Peyer's patch (tissue), 4 donors: Measurements from ENCODE around the gene EEFSEC. TPM values are rescaled to one million over a fixed set of nuclear protein-coding genes. Genes with fewer than 3 reads are reported as not detected.

Source experiments
- DNase-seq, 3 donors: peaks; one replicate each; pipeline ENCODE4 v3.0.0-alpha.2; 2017 to 2019
- H3K27ac ChIP-seq, 4 donors: fragments of 200-600 bp; sonication (generic); one replicate each; pipeline ENCODE4 v1.5.1; 2016 to 2019
- H3K27me3 ChIP-seq, 2 donors: fragments of 200-600 bp; sonication (generic); one replicate each; pipeline ENCODE4 v1.5.1; 2019
- H3K36me3 ChIP-seq, 3 donors: fragments of 200-600 bp; sonication (generic); one replicate each; pipeline ENCODE4 v1.5.1; 2016 to 2019
- H3K4me1 ChIP-seq, 4 donors: fragments of 200-600 bp; sonication (generic); one replicate each; pipeline ENCODE4 v1.5.1; 2016 to 2019
- H3K4me3 ChIP-seq, 4 donors: fragments of 200-600 bp; sonication (generic); 1 replicate in 3 of 4; 2 replicates in 1 of 4; pipeline ENCODE4 v1.5.1; 2016 to 2019; ENCODE audit warnings: mild to moderate bottlenecking in 1 of 4
- H3K9me3 ChIP-seq, 4 donors: fragments of 200-600 bp; sonication (generic); one replicate each; pipeline ENCODE4 v1.5.1; 2016 to 2019; ENCODE audit warnings: mild to moderate bottlenecking in 1 of 4
- CTCF ChIP-seq, 6 experiments: fragments of 450-650 bp in 4 of 6; fragments of 200-600 bp in 2 of 6; sonication (generic) in 1 of 6; IDR thresholded peaks; one replicate each; pipeline ENCODE4 v1.5.1; 2017 to 2019; ENCODE audit warnings: antibody characterized with exemption in 6 of 6, mild to moderate bottlenecking in 3 of 6, moderate library complexity in 1 of 6
- POLR2A ChIP-seq, 2 donors: fragments of 450-650 bp; IDR thresholded peaks; one replicate each; pipeline ENCODE4 v1.5.1; 2017; ENCODE audit warnings: antibody characterized with exemption in 2 of 2, mild to moderate bottlenecking in 2 of 2, moderate library complexity in 2 of 2
- total RNA-seq, 4 donors: library from RNA; depleted of rRNA; stranded (reverse); fragments of >200 nt; gene quantifications; one replicate each; pipeline ENCODE4 v1.1.0, GENCODE V29; 2016

EEFSEC gene
- total RNA-seq, 4 donors from 2014 or later, result 11.7 to 50.3 (median 19.6) TPM

DNA sequence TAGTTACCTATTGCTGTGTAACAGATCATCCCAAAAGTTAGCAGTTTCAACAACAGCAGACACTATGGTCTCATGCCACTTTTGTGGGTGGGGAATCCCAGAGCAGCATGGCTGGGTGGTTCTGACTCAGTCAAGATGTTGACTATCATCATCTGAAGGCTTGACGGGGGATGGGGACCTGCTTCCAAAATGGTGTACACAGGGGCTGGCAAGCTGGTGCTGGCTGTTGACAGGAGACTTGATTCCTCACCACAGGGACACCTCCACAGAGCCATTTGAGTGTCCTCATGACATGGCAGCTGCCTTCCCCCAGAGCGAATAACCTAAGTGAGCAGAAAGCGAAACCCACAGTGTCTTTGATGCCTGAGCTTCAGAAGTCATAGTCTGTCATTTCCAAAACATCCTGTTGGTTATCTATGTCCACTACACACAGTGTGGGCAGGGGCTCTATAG is 294.3 kb downstream of the EEFSEC start:
- Histone ChIP-seq H3K4me3 (no peak overlapping the region), H3K27me3 (no peaks in the 10 kb centered on the region), H3K9me3 (no peaks in the 10 kb centered on the region), H3K36me3 (no peaks in the 10 kb centered on the region), H3K4me1 (no peaks in the 10 kb centered on the region), H3K27ac (no peak overlapping the region)
- DNase-seq, result no peak
- no peak for TF ChIP-seq CTCF (IDR thresholded peaks at IDR 0.05)
- TF ChIP-seq POLR2A (IDR thresholded peaks at IDR 0.05), result no peak

- H3K27ac ChIP-seq, result no peak overlapping the region
- H3K9me3 ChIP-seq, result no peaks in the 10 kb centered on the region
- no peaks in the 10 kb centered on the region for H3K27me3 ChIP-seq
- no peak for TF ChIP-seq CTCF (IDR thresholded peaks at IDR 0.05)
- no peak for TF ChIP-seq POLR2A (IDR thresholded peaks at IDR 0.05)
- no peak overlapping the region for H3K4me3 ChIP-seq
- no peaks in the 10 kb centered on the region for H3K4me1 ChIP-seq
- no peak for DNase-seq
- H3K36me3 ChIP-seq, result no peaks in the 10 kb centered on the region
These were observed 295.2 kb downstream of the EEFSEC start for GRCh38 chr3:128448491-128448890.

DNA sequence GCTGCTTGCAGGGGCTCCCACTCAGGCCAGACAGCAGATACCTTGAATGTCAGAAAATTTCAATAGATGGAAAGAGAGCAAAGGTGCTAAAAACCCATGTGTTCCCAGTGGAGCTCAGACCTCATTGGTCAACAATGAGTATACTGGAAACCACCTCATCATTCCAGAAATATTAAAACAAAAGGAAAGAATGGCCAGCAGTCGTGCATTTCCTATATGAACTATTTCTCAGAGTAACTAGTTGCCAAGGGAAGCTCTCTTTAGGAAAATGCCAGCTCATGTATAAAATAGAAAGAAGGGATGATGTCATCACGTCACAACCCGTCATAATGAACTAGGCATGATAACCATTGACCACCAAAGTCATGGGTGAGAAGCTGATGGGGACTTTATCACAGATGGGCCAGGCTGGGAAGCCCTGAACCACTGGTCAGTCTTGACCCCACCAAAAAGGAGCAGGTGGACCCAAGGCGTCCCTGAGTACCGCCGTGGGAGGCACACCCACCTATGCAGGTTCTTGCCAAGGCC is 295.9 kb downstream of the EEFSEC start:
- no peak for DNase-seq
- H3K4me3 ChIP-seq, result no peak overlapping the region
- no peaks in the 10 kb centered on the region for H3K36me3 ChIP-seq
- H3K9me3 ChIP-seq, result no peaks in the 10 kb centered on the region
- TF ChIP-seq POLR2A (IDR thresholded peaks at IDR 0.05), result no peak
- no peak for TF ChIP-seq CTCF (IDR thresholded peaks at IDR 0.05)
- H3K27ac ChIP-seq, result no peak overlapping the region
- no peaks in the 10 kb centered on the region for H3K4me1 ChIP-seq
- H3K27me3 ChIP-seq, result no peaks in the 10 kb centered on the region

DNA sequence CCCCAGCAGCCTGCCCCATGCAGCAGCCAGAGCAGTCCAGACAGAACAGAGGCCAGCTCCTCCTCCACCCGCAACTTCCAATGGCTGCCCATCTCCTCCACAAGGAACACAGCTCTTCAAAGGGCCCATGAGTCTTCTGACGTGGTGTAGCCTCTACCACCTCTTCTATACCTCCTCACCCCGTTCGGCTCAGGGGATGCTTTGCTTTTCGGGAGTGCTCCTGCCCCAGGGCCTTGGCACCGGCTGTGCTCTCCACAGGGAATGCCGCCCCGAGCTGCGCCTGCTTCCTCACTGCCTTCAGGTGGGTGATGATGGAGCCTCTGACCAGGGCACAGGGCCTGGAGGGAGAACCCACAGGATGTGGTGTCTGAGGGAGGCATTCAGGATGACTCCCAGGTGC is 298.8 kb downstream of the EEFSEC start:
- no peaks in the 10 kb centered on the region for H3K36me3 ChIP-seq
- no peaks in the 10 kb centered on the region for H3K4me1 ChIP-seq
- no peak for DNase-seq
- no peak overlapping the region for H3K4me3 ChIP-seq
- H3K27ac ChIP-seq, result no peak overlapping the region
- TF ChIP-seq CTCF (IDR thresholded peaks at IDR 0.05), result no peak
- no peak for TF ChIP-seq POLR2A (IDR thresholded peaks at IDR 0.05)
- no peaks in the 10 kb centered on the region for H3K9me3 ChIP-seq
- H3K27me3 ChIP-seq, result no peaks in the 10 kb centered on the region

DNA sequence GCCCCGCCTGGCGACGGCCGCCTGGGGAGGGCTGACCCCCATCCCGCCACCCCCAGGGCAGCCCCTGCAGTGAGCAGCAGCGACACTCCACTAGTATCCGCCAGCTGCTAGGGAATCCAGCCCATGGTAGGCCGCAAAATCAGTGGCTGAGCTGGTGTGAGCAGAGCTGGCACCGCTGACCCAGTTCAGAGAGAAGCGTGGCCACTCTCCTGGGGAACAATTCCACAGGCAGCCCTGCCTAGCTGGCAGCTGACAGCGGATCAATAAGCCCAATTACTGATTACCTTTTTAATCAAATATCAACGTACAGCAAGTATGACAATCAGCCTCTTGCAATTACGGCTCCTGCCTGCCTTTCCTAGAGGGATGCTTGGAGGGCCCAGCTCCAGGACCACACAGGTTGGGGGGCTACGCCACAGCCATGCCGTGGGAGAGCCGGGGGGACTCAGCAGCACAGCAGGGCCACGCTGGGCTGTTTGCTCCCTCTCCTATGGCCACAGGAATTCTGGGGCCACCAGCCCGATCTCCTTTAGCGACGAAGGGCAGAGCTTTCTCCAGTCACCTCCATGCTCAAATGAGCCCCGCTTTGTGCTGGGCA is 299.5 kb downstream of the EEFSEC start:
- TF ChIP-seq CTCF (IDR thresholded peaks at IDR 0.05), result no peak
- TF ChIP-seq POLR2A (IDR thresholded peaks at IDR 0.05), result no peak
- no peak for DNase-seq
- H3K27me3 ChIP-seq, result no peaks in the 10 kb centered on the region

More for the DNA sequence above, 299.5 kb downstream of the EEFSEC start:
- H3K9me3 ChIP-seq, result no peaks in the 10 kb centered on the region
- no peak overlapping the region for H3K27ac ChIP-seq
- H3K36me3 ChIP-seq, result no peaks in the 10 kb centered on the region
- no peaks in the 10 kb centered on the region for H3K4me1 ChIP-seq
- H3K4me3 ChIP-seq, result no peak overlapping the region
